Measurements from ENCODE around the gene CDRT15.
"Not testable (repeated sequence)": the region's sequence is repeated elsewhere in the genome, so short reads cannot be mapped to it uniquely, and the experiment has no call there.

GRCh38 chr17:14191469-14191868 lies 45.2 kb downstream of the CDRT15 start:
- TF ChIP-seq ZNF548 (tag by site-specific recombination; IDR thresholded peaks at IDR 0.05); ZXDB (tag by site-specific recombination; IDR thresholded peaks at IDR 0.05); REST (tag by site-specific recombination; IDR thresholded peaks at IDR 0.05); ZNF202 (tag by site-specific recombination; IDR thresholded peaks at IDR 0.05; ENCODE audit: borderline replicate concordance); ZNF449 (tag by site-specific recombination; IDR thresholded peaks at IDR 0.05); CTCF (tag by site-specific recombination; IDR thresholded peaks at IDR 0.05); ZNF488 (tag by site-specific recombination; IDR thresholded peaks at IDR 0.05): not testable (repeated sequence)
